GM23338 (cell line): ENCODE results near the gene NEK10. TPM values are rescaled to one million over a fixed set of nuclear protein-coding genes. Genes with fewer than 3 reads are reported as not detected.

Experiments
- ATAC-seq: fragments of 200-7000 bp; cut with Tn5 transposase; 3 replicates; pipeline ENCODE4 v1.9.1; 2020
- DNase-seq: peaks from one replicate; pipeline ENCODE4 v3.0.0-alpha.2; 2015; ENCODE audit warnings: low spot score
- H2AFZ ChIP-seq: fragments of 200-600 bp; sonication (generic); 2 replicates; pipeline ENCODE4 v1.8.0; 2016; ENCODE audit warnings: antibody characterized with exemption, mild to moderate bottlenecking, moderate library complexity
- H3F3A ChIP-seq: fragments of 200-600 bp; sonication (generic); replicated peaks from 2 replicates; pipeline ENCODE4 v1.8.0; 2017; ENCODE audit warnings: antibody characterized with exemption, mixed run types, low read depth
- H3K27ac ChIP-seq: fragments of 200-600 bp; sonication (generic); 2 replicates; pipeline ENCODE4 v1.6.1; 2016; ENCODE audit warnings: low read depth
- H3K27me3 ChIP-seq: fragments of 200-600 bp; sonication (generic); 2 replicates; pipeline ENCODE4 v1.8.0; 2016; ENCODE audit warnings: mild to moderate bottlenecking, mixed run types, moderate library complexity; ENCODE audit not compliant: insufficient read depth
- H3K36me3 ChIP-seq: fragments of 200-600 bp; sonication (generic); 2 replicates; pipeline ENCODE4 v1.8.0; 2016; ENCODE audit warnings: mild to moderate bottlenecking; ENCODE audit not compliant: insufficient read depth
- H3K4me1 ChIP-seq: fragments of 200-600 bp; sonication (generic); 2 replicates; pipeline ENCODE4 v1.8.0; 2016; ENCODE audit warnings: mild to moderate bottlenecking, moderate library complexity; ENCODE audit not compliant: insufficient read depth
- H3K4me2 ChIP-seq: fragments of 200-600 bp; sonication (generic); 2 replicates; pipeline ENCODE4 v1.7.1; 2017; ENCODE audit warnings: mixed run types
- H3K4me3 ChIP-seq: fragments of 200-600 bp; sonication (generic); 2 replicates; pipeline ENCODE4 v1.6.1; 2016; ENCODE audit warnings: mixed run types
- H3K79me2 ChIP-seq: fragments of 200-600 bp; sonication (generic); replicated peaks from 2 replicates; pipeline ENCODE4 v1.8.0; 2017; ENCODE audit warnings: mild to moderate bottlenecking; ENCODE audit not compliant: insufficient read depth
- H3K9me2 ChIP-seq: fragments of 200-600 bp; sonication (generic); 2 replicates; pipeline ENCODE4 v1.8.0; 2017; ENCODE audit not compliant: insufficient read depth
- H4K20me1 ChIP-seq: fragments of 200-600 bp; sonication (generic); replicated peaks from 2 replicates; pipeline ENCODE4 v1.8.0; 2017; ENCODE audit warnings: mild to moderate bottlenecking; ENCODE audit not compliant: insufficient read depth
- H3K27ac Mint-ChIP-seq: 2 replicates; pipeline ENCODE4 v1.8.0; 2020; ENCODE audit warnings: inconsistent platforms, mild to moderate bottlenecking, moderate library complexity, mixed read lengths
- H3K27me3 Mint-ChIP-seq: 3 replicates; pipeline ENCODE4 v1.8.0; 2022; ENCODE audit warnings: low read depth, mild to moderate bottlenecking, moderate library complexity, mixed read lengths, inconsistent platforms; ENCODE audit not compliant: insufficient read depth, poor library complexity
- H3K36me3 Mint-ChIP-seq: 3 replicates; pipeline ENCODE4 v1.8.0; 2021; ENCODE audit warnings: low read depth, mild to moderate bottlenecking, inconsistent platforms, moderate library complexity, mixed read lengths
- H3K4me1 Mint-ChIP-seq: 3 replicates; pipeline ENCODE4 v1.8.0; 2020; ENCODE audit warnings: mild to moderate bottlenecking, inconsistent platforms, mixed read lengths
- H3K4me3 Mint-ChIP-seq: 3 replicates; pipeline ENCODE4 v1.8.0; 2021; ENCODE audit warnings: moderate library complexity, mild to moderate bottlenecking, inconsistent platforms, mixed read lengths
- H3K9me3 Mint-ChIP-seq: 3 replicates; pipeline ENCODE4 v1.8.0; 2020; ENCODE audit warnings: moderate library complexity, mild to moderate bottlenecking, inconsistent platforms, mixed read lengths
- CREB1 ChIP-seq: fragments of 250-450 bp; sonication (Bioruptor Pico); IDR thresholded peaks from 2 replicates; pipeline ENCODE4 v1.5.0; 2020; ENCODE audit warnings: low read depth, mild to moderate bottlenecking, moderate library complexity
- EZH2 ChIP-seq: fragments of 200-600 bp; sonication (generic); IDR thresholded peaks from one replicate; pipeline ENCODE4 v1.8.0; 2017; ENCODE audit warnings: antibody characterized with exemption, mild to moderate bottlenecking, low read depth; ENCODE audit not compliant: unreplicated experiment
- JUNB ChIP-seq: IDR thresholded peaks from one replicate; pipeline ENCODE4 v1.6.1; 2016; ENCODE audit warnings: antibody characterized with exemption; ENCODE audit not compliant: unreplicated experiment
- POLR2AphosphoS5 ChIP-seq: IDR thresholded peaks from 2 replicates; pipeline ENCODE4 v1.6.1; 2016; ENCODE audit warnings: antibody characterized with exemption, low read depth
- STAT1 ChIP-seq: IDR thresholded peaks from one replicate; pipeline ENCODE4 v1.6.1; 2016; ENCODE audit warnings: antibody characterized with exemption; ENCODE audit not compliant: unreplicated experiment
- ZNF114 ChIP-seq: fragments of 250-450 bp; sonication (Bioruptor Pico); IDR thresholded peaks from 2 replicates; pipeline ENCODE4 v1.5.0; 2020; ENCODE audit warnings: mild to moderate bottlenecking, moderate library complexity
- ZNF331 ChIP-seq: fragments of 250-450 bp; sonication (Bioruptor Pico); IDR thresholded peaks from 2 replicates; pipeline ENCODE4 v1.5.0; 2020; ENCODE audit warnings: low read depth, mild to moderate bottlenecking, moderate library complexity
- polyA plus RNA-seq: library from polyadenylated mRNA; unstranded; fragments of >200 nt; fragmentation: Nextera tagmentation; extraction: Ambion mirVana; gene quantifications from 2 replicates; pipeline ENCODE4 v1.2.1, GENCODE V29; 2016
- total RNA-seq: library from RNA; depleted of rRNA; stranded (reverse); fragments of >200 nt; shearing (Covaris generic); gene quantifications from 2 replicates; pipeline ENCODE4 v1.2.3, GENCODE V29; 2014
- TF ChIP-seq, protein P1 (sequence below), 2 experiments: fragments of 200-600 bp in 1 of 2; sonication (generic) in 1 of 2; conservative IDR thresholded peaks; 2 replicates each; pipeline versions ENCODE4 v1.5.1 to v1.6.1; 2016 to 2017; ENCODE audit warnings: antibody characterized with exemption in 2 of 2, low read depth in 2 of 2, mild to moderate bottlenecking in 2 of 2, moderate library complexity in 1 of 2
- TF ChIP-seq, protein P2 (sequence below): fragments of 250-450 bp; sonication (Bioruptor Pico); IDR thresholded peaks from 2 replicates; pipeline ENCODE4 v1.5.0; 2020; ENCODE audit warnings: mild to moderate bottlenecking, moderate library complexity
- TF ChIP-seq, protein P3 (sequence below): IDR thresholded peaks from one replicate; pipeline ENCODE4 v1.6.1; 2018; ENCODE audit warnings: antibody characterized with exemption; ENCODE audit not compliant: unreplicated experiment

The NEK10 gene
- total and polyA plus RNA-seq, 2 experiments from 2014 or later, result 0.55 to 2.0 TPM

DNA sequence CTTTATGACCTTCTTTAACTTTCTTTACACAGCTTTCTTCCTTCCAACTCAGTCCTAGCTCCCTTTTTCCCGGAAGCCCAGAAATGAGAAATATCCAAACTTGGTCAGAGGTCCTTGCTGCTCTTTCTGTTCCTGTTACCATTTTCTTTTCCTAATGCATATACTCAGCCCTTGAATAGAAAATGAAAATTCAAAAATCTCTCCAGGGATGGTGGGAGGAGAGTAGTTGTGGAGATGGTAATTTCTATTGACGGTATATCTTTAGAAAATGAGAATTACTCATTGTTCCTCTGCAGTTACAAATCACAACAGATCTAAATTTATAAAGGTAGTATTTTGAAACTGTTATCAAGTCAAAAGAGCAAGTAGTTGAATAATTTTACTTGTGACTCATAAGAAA is 255.1 kb downstream of the NEK10 start:
- H3K36me3 Mint-ChIP-seq, result peaks cover 3% of the 10 kb centered on the region; the same call in 2 of the 3 replicates
- H3K4me3 Mint-ChIP-seq, result no peak overlapping the region
- peaks cover 4% of the 10 kb centered on the region; the same call in 1 of the 2 replicates for H3K9me2 ChIP-seq
- no peak overlapping the region for H3K4me2 ChIP-seq
- H2AFZ ChIP-seq, result no peak overlapping the region
- no peak overlapping the region for H3K27ac Mint-ChIP-seq
- no peak overlapping the region for H3K27ac ChIP-seq
- H3K36me3 ChIP-seq, result no peaks in the 10 kb centered on the region
- no peaks in the 10 kb centered on the region for H3K79me2 ChIP-seq
- H3K4me3 ChIP-seq, result no peak overlapping the region
- TF ChIP-seq CREB1 (CRISPR knock-in tag) (no peak), POLR2AphosphoS5 (no peak), EZH2 (no peak), ZNF331 (CRISPR knock-in tag) (no peak), STAT1 (no peak), JUNB (no peak), ZNF114 (CRISPR knock-in tag) (no peak)
- TF ChIP-seq, protein P1, sequence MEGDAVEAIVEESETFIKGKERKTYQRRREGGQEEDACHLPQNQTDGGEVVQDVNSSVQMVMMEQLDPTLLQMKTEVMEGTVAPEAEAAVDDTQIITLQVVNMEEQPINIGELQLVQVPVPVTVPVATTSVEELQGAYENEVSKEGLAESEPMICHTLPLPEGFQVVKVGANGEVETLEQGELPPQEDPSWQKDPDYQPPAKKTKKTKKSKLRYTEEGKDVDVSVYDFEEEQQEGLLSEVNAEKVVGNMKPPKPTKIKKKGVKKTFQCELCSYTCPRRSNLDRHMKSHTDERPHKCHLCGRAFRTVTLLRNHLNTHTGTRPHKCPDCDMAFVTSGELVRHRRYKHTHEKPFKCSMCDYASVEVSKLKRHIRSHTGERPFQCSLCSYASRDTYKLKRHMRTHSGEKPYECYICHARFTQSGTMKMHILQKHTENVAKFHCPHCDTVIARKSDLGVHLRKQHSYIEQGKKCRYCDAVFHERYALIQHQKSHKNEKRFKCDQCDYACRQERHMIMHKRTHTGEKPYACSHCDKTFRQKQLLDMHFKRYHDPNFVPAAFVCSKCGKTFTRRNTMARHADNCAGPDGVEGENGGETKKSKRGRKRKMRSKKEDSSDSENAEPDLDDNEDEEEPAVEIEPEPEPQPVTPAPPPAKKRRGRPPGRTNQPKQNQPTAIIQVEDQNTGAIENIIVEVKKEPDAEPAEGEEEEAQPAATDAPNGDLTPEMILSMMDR (conservative IDR thresholded peaks at IDR 0.05; ENCODE audit: low read depth in 2 of 2), result no peak
- TF ChIP-seq, protein P2, sequence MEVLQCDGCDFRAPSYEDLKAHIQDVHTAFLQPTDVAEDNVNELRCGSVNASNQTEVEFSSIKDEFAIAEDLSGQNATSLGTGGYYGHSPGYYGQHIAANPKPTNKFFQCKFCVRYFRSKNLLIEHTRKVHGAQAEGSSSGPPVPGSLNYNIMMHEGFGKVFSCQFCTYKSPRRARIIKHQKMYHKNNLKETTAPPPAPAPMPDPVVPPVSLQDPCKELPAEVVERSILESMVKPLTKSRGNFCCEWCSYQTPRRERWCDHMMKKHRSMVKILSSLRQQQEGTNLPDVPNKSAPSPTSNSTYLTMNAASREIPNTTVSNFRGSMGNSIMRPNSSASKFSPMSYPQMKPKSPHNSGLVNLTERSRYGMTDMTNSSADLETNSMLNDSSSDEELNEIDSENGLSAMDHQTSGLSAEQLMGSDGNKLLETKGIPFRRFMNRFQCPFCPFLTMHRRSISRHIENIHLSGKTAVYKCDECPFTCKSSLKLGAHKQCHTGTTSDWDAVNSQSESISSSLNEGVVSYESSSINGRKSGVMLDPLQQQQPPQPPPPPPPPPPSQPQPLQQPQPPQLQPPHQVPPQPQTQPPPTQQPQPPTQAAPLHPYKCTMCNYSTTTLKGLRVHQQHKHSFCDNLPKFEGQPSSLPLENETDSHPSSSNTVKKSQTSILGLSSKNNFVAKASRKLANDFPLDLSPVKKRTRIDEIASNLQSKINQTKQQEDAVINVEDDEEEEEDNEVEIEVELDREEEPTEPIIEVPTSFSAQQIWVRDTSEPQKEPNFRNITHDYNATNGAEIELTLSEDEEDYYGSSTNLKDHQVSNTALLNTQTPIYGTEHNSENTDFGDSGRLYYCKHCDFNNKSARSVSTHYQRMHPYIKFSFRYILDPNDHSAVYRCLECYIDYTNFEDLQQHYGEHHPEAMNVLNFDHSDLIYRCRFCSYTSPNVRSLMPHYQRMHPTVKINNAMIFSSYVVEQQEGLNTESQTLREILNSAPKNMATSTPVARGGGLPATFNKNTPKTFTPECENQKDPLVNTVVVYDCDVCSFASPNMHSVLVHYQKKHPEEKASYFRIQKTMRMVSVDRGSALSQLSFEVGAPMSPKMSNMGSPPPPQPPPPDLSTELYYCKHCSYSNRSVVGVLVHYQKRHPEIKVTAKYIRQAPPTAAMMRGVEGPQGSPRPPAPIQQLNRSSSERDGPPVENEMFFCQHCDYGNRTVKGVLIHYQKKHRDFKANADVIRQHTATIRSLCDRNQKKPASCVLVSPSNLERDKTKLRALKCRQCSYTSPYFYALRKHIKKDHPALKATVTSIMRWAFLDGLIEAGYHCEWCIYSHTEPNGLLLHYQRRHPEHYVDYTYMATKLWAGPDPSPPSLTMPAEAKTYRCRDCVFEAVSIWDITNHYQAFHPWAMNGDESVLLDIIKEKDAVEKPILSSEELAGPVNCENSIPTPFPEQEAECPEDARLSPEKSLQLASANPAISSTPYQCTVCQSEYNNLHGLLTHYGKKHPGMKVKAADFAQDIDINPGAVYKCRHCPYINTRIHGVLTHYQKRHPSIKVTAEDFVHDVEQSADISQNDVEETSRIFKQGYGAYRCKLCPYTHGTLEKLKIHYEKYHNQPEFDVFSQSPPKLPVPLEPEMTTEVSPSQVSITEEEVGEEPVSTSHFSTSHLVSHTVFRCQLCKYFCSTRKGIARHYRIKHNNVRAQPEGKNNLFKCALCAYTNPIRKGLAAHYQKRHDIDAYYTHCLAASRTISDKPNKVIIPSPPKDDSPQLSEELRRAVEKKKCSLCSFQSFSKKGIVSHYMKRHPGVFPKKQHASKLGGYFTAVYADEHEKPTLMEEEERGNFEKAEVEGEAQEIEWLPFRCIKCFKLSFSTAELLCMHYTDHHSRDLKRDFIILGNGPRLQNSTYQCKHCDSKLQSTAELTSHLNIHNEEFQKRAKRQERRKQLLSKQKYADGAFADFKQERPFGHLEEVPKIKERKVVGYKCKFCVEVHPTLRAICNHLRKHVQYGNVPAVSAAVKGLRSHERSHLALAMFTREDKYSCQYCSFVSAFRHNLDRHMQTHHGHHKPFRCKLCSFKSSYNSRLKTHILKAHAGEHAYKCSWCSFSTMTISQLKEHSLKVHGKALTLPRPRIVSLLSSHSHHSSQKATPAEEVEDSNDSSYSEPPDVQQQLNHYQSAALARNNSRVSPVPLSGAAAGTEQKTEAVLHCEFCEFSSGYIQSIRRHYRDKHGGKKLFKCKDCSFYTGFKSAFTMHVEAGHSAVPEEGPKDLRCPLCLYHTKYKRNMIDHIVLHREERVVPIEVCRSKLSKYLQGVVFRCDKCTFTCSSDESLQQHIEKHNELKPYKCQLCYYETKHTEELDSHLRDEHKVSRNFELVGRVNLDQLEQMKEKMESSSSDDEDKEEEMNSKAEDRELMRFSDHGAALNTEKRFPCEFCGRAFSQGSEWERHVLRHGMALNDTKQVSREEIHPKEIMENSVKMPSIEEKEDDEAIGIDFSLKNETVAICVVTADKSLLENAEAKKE (CRISPR knock-in tag), result no peak
- TF ChIP-seq, protein P3, sequence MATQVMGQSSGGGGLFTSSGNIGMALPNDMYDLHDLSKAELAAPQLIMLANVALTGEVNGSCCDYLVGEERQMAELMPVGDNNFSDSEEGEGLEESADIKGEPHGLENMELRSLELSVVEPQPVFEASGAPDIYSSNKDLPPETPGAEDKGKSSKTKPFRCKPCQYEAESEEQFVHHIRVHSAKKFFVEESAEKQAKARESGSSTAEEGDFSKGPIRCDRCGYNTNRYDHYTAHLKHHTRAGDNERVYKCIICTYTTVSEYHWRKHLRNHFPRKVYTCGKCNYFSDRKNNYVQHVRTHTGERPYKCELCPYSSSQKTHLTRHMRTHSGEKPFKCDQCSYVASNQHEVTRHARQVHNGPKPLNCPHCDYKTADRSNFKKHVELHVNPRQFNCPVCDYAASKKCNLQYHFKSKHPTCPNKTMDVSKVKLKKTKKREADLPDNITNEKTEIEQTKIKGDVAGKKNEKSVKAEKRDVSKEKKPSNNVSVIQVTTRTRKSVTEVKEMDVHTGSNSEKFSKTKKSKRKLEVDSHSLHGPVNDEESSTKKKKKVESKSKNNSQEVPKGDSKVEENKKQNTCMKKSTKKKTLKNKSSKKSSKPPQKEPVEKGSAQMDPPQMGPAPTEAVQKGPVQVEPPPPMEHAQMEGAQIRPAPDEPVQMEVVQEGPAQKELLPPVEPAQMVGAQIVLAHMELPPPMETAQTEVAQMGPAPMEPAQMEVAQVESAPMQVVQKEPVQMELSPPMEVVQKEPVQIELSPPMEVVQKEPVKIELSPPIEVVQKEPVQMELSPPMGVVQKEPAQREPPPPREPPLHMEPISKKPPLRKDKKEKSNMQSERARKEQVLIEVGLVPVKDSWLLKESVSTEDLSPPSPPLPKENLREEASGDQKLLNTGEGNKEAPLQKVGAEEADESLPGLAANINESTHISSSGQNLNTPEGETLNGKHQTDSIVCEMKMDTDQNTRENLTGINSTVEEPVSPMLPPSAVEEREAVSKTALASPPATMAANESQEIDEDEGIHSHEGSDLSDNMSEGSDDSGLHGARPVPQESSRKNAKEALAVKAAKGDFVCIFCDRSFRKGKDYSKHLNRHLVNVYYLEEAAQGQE, result no peak
- peaks cover 3% of the 10 kb centered on the region; the same call in 2 of the 3 replicates for H3K4me1 Mint-ChIP-seq
- H3F3A ChIP-seq, result no peaks in the 10 kb centered on the region
- DNase-seq (no peak), ATAC-seq (no peak)
- H4K20me1 ChIP-seq, result no peaks in the 10 kb centered on the region
- H3K4me1 ChIP-seq, result peaks cover 5% of the 10 kb centered on the region
- H3K27me3 ChIP-seq, result no peaks in the 10 kb centered on the region
- H3K27me3 Mint-ChIP-seq, result no peaks in the 10 kb centered on the region
- H3K9me3 Mint-ChIP-seq, result peaks cover 2% of the 10 kb centered on the region; the same call in 1 of the 3 replicates
